ENCODE data around the gene BMAL1. TPM values are rescaled to one million over a fixed set of nuclear protein-coding genes. Genes with fewer than 3 reads are reported as not detected.
A peak's percentile ranks its signal among the peaks of the same experiment; 100 is the strongest.

Gene BMAL1
- total RNA-seq, 2 donors from 2014 or later = 19.9 to 26.9 TPM

- intact Hi-C loops (cut with DNase I, micrococcal nuclease) = loop anchor here in 1 of 2 donors (10.0 kb wide), 1 partner anchor 74 kb away; no protein-coding TSS in a partner anchor
- peak; percentile 44 for ATAC-seq
These were observed 17.2 kb upstream of the BMAL1 start for GRCh38 chr11:13260201-13260962.

DNA sequence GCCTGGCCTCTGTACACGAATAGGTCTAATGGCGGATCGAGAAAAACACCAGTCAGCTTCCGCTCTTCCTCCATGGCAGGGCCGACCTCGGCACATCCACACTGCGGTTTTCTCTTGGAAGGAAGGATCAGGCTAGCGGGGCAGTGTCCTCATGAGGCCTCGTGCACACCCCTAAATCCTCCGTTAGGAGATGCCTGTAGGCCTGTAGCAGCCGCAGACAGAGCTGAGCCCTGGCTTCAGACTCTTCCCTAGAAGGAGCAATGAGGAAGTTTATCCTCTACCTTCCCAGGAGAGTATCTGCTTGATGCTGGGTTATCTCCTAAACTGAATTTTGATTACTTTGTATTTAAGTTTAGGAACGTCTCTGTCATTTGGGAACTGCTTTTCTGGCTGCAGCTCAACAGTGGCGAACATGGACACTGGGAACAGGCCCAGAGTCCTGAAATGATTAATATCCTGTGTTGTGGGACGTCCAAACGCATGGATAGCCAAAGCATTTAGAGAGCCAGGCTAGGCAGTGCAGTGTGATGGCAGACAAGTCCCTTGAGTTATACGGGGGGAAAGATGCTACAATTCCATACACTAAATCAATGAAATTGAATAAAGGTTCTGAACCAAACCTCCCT is 16.5 kb upstream of the BMAL1 start:
- intact Hi-C loops (cut with DNase I, micrococcal nuclease) = loop anchor here in 1 of 2 donors (10.0 kb wide), 1 partner anchor 74 kb away; no protein-coding TSS in a partner anchor
- peak; percentile 45 for ATAC-seq

More at GRCh38 chr11:13260201-13260962, 17.2 kb upstream of the BMAL1 start:
- no peak for DNase-seq

DNA sequence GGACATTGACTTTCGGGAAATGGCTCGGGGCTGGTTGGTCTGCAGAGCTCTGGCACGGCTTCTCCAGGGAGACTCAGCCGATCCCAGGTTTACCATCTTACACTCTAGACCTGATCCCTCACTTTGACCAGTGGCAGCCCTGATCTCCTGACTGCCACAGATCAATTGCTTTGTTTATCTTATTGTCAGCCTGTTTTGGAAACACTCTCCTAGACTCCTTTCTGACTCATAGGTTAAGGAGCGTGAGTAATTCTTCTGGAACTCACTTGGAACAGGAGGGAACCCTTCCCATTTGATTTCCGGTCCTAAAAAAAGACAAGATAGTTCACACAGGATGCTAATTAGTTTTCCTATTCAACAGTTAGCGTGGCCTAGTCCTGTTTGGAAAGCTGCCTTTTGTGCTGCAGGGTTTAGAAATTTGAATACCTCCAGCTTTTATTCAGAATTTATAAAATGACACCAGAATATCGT is 16.0 kb upstream of the BMAL1 start:
- ATAC-seq (no peak), DNase-seq (no peak)
- intact Hi-C loops (cut with DNase I, micrococcal nuclease) = loop anchor here in 1 of 2 donors (10.0 kb wide), 1 partner anchor 73 kb away; no protein-coding TSS in a partner anchor

More for the DNA sequence above, 16.5 kb upstream of the BMAL1 start:
- DNase-seq = no peak

DNA sequence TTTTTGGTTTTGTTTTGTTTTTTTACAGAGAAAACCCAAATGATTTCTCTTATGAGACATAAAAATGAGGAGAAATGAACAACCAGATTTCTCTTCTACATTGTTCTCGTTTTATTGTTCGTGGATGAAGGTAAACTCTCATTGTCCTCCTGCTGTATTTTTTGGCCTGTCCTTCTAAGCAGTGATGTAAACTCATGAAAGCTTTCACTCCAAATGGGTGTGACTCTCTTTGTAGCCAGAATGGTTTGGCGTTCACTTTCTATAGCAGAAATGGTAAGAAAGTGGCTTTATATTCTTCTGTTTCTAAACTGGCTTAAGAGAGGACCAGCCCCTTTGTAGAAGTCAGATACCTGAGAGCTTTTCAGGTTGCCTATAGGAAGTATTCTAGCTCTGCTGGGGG is 15.5 kb upstream of the BMAL1 start:
- ATAC-seq = no peak

GRCh38 chr11:13268791-13269190 is 8.8 kb upstream of the BMAL1 start:
- intact Hi-C loops (cut with DNase I, micrococcal nuclease) = loop anchor here in 1 of 2 donors (10.0 kb wide), 1 partner anchor 66 kb away; no protein-coding TSS in a partner anchor
- ATAC-seq = no peak
- DNase-seq = no peak

More for the DNA sequence above, 15.5 kb upstream of the BMAL1 start:
- intact Hi-C loops (cut with DNase I, micrococcal nuclease) = loop anchor here in 1 of 2 donors (10.0 kb wide), 1 partner anchor 73 kb away; no protein-coding TSS in a partner anchor
- no peak for DNase-seq

DNA sequence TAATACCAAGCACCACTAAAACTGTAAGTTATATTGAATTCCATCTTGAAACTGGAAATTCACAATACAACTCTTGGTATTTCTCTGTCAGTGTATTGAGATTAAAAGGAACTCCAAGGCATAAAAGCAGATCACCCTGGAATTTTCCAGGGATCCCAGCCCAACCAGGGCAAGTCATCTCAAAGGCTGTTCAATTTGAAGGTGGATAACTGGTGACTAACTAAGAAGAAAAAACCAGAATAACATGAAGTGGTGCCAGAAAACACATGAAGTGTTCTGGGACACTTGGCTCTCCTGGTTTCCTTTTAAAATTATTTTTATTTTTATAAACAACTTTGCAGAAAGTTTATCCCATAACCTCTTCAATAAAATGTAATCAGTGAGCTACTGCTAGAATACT is 7.8 kb upstream of the BMAL1 start:
- DNase-seq (no peak), ATAC-seq (no peak)
- intact Hi-C loops (cut with DNase I, micrococcal nuclease) = loop anchor here in 1 of 2 donors (10.0 kb wide), 1 partner anchor 65 kb away; no protein-coding TSS in a partner anchor

- intact Hi-C loops (cut with DNase I, micrococcal nuclease) = no loop called here
- ATAC-seq = peak; percentile 99
- peak; percentile 16 to 50 for DNase-seq
These were observed 6.4 kb upstream of the BMAL1 start for GRCh38 chr11:13271060-13271693.

DNA sequence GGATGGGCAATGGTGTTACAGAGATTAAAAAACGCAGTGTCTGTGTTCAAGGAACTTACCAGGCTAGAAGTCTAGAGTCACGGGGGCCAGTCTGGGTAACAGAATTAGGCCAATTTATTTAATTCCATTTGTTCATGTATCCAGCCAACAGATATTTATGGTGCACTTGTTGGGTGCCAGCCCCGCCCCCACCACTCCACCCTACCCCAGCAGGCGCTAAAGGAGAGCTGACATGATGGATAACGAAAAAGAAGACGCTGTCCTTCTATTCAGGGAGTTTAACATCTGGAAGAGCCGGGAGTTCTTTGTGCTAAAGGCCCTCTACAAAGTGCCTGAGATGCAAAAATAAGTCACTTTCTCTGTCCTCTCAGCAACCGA is 1.1 kb upstream of the BMAL1 start:
- intact Hi-C loops (cut with DNase I, micrococcal nuclease) = no loop called here
- DNase-seq (peak in 1 of 2 donors; percentile 39), ATAC-seq (no peak)

DNA sequence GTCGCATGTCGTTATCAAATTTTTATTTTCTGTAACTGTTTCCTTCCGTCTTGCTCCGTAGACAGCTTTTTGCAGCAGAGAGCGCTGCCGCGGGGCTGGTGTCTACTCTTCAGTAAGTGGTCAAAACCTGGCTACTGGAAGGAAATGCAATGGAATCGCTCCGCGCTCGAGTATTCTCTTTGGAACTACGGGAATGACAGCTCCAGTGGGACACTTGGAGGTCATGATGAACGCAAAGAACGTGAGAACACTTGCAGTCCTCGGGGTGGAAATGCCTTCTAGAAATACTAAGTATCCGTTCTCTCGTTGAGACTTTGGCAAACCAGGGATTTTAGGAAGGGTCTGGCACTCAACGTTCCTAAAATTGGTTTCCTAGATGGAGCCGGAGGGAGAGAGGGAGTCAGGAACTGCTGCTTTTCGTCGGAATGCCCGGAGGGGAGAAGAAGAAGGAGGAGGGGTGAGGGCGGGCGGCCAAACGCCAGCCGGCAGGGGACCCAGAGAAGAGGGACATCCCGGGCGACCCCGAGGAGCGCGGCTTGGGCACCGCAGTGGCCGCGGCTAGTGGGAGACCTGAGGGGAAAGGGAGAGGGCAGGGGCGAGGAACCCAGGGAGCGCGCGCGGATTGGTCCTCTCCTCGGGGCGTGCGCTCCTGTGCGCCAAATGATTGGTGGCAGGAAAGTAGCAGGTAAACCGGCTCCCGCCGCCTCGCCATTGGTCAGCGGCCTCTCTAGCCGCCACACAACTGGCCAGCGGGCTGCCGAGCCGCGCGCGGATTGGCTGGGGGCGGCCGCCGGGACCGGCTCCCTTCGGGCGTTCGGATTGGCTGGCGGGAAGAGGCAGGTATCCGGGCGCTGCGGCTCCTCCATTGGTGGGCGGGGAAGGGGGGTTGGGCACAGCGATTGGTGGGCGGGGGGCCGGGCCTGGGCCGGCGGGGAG is 490 bp upstream of the BMAL1 start:
- peak; percentile 91 for ATAC-seq
- peak; percentile 96 to 98 for DNase-seq
- intact Hi-C loops (cut with DNase I, micrococcal nuclease) = no loop called here

DNA sequence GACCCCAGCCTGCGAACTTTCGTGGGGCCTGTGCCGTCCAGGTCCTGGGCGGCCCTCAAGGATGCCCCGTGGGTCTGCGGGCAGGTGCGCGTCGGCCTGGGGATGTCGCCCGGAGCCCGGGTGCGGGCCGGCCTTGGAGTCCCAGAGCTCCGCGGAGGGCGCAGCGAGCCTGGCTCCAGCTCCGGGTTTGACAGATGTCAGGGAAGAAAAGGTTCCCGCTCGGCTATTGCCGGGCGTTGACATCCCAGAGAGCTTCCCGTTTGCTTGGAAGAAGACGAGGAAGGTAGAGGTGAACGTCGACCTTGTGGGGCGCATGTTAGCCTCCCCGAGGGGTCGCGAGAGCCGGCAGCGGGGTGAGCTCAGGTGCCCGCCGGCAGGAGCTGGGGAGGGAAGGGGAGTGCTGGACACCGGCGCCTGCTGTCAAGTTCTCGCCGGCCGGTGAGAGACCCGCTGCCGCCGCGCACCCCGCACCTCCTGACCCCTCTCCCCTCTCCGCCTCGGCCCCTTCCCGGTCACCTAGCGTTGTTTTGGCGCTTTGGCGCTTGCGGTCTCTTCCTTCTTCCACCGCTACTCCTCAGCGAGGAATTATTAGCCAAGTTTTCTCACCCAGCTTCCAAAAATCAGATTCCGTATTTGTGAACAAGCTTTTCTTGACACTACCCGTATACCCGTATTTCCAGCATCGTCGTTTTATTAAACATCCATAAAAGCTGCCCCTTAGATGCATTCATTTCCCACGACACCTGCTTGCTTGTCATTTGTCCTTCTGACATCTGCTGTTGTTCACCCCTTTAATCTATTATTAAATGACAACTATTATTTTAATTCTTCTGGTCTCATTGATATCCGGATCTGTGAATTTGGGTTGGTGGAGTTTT is 1.3 kb downstream of the BMAL1 start:
- ATAC-seq (peak; percentile 8), DNase-seq (peak; percentile 21 to 29)
- intact Hi-C loops (cut with DNase I, micrococcal nuclease) = no loop called here

DNA sequence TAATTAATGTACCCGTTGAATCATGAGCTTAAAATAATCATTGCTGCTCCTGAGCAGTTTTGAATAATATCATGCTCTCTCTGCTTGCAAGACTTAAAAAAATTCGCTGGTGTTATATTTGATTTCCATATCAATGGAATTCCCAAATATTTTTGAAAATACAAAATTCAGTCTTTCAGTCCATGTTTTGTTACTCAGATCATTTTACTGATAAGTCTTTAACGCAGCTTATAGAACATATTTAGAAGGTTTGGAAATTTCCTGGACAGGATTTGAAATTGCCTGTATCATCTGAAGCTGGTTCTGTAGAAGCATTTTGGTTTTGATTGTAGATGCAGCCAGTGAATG is 1.9 kb downstream of the BMAL1 start:
- ATAC-seq = no peak
- no peak for DNase-seq
- intact Hi-C loops (cut with DNase I, micrococcal nuclease) = no loop called here

- DNase-seq (no peak), ATAC-seq (no peak)
- intact Hi-C loops (cut with DNase I, micrococcal nuclease) = no loop called here
These were observed 2.6 kb downstream of the BMAL1 start for GRCh38 chr11:13280092-13280722.

GRCh38 chr11:13280777-13281176 is 3.2 kb downstream of the BMAL1 start:
- ATAC-seq = no peak
- intact Hi-C loops (cut with DNase I, micrococcal nuclease) = no loop called here
- DNase-seq = no peak

DNA sequence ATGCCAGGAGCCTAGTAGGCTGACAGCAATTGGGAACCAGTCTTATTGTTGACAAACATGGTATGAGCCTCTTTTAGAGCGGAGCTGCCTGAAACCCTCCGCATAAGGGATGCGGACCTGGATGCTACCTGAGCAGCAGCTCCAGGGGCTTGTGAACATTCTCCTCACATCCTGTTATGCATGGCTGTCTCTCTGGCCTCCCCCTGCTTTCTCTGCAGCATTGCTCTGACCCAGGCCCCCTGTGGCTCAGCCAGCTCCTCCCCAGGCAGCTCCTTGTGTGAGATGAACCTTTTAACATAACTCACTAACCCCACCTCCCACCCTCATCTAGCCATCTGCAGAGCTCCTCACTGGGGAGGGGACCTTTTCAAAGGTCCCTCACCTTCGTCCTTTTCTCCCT is 6.0 kb downstream of the BMAL1 start:
- intact Hi-C loops (cut with DNase I, micrococcal nuclease) = no loop called here
- ATAC-seq (no peak), DNase-seq (no peak)

DNA sequence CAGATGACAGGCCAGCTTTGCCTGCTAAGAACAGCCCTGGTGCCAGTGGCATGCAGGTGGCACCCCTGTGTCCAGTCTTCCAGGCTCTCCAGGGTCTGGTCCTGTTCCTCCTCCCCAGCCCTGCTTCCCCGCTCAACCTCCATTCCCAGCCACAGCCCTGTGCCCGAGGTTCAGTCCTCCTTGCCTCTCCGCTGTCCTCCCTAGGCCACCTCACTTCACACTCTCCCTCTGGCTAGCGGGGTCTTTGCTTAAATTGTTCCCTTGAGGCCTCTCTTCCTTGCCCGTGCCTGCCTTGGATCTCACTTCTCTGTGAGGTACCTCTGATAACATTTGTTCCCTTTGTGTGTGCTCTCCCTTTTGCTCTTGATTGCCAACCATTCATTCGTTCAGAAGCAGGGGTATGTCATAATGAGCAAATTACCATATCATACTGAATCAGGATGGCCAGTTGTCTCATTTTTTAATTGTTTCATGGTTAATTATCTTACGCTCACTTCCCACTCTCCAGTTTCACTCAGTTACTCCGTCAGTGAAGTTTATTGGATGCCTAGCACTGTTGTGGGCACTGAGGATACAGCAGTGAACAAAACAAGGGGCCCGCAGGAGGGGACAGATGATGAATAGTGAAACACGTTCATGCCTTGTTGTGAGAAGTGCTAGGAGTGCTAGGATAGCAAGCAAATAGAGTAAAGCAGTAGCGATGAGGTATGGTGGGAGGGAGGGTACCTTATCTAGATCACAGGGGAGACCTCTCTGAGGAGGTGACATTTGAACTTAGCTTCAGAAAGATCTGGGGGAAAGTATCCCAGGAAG is 7.4 kb downstream of the BMAL1 start:
- ATAC-seq (no peak), DNase-seq (no peak)
- intact Hi-C loops (cut with DNase I, micrococcal nuclease) = no loop called here

DNA sequence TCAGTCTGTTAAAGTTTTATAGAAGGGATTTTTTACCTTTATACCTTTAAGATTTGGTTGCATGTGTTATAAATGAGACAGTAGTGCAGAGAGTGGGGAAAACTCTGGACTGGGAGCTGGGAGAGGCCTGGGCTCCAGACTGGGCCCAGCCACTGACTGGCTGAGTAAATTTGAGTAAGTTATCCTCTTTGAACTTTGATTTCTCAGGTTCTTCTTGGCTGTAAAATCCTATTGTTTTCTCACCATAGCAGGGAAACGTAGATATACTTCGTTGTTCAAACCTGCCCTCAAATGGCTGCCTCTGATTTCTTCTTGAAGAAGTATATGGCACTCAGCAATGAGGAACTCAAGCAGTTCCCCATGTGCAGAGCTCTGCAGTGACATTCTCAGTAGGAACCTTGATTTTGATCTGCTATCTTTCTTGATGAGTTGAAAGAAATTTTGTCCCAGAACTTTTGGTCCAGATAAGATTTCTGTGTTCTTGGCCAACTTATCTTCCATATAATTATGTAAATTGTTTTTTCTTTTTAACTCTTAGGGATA is 8.8 kb downstream of the BMAL1 start:
- intact Hi-C loops (cut with DNase I, micrococcal nuclease) = no loop called here
- DNase-seq (no peak), ATAC-seq (peak; percentile 91)

Data from left colon (tissue), 2 donors.